Hematopoietic multipotent progenitor cell treated with erythropoietin and hydrocortisone succinate and interleukin-3 and kit ligand, for 8 days (in vitro differentiated cells): Measurements from ENCODE around the gene COX19.

ENCODE experiments used
- DNase-seq: peaks from one replicate; pipeline ENCODE4 v3.0.0-alpha.2; 2015

COX19 gene

DNA sequence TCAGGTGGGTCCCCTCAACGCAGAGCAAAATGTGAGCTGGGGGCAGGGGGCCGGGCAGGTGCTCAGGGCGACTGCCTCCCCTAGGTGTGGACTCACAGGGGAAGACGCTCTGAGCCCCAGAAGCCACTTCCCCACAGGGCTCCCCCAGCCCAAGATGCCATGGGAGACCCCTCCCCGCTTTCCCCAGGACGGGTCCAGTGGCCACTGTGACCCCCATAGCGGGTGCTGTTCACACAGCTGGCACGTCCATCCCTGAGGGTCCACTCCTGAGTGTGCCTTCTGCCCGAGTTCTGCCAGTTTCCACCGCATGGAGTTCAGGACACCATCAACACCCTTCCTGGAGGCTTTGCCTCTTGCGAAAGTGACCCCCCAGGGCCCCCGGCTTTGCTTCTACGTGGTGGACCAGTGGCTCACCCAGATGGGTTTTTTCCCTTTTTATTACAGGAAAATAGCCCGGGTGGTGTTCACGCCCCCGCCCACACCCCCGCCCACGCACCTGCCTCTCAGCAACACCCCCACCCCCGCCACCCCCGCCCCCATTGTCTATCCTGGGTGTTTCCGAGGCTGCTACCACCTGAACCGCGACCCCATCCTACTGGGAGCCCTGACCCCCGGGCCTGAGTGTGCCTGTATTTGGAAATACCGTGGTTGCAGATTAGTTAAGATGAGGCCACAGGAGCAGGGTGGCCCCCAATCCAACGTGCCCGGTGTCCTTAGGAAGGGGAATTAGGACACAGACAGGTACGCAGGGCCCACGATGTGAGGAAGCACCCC lies 52.8 kb downstream of the COX19 start:
- no peak for DNase-seq

- no peak for DNase-seq
These were observed 53.6 kb downstream of the COX19 start for GRCh38 chr7:921581-922333.

DNA sequence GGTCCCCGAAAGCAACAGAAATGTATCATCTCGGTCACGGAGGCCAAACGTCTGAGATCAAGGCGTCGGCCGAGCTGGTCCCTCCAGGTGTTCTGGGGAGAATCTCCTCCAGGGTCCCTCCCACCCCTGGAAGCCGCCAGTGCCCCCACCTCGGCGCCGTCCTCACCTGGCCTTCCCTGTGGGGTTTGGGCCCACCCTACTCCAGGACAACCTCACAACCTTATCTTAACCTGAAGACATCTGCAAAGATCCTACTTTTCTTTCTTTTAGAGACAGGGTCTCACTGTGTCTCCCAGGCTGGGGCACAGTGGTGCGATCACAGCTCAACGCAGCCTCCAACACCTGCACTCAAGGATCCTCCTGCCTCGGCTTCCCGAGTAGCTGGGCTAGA lies 54.3 kb downstream of the COX19 start:
- no peak for DNase-seq

DNA sequence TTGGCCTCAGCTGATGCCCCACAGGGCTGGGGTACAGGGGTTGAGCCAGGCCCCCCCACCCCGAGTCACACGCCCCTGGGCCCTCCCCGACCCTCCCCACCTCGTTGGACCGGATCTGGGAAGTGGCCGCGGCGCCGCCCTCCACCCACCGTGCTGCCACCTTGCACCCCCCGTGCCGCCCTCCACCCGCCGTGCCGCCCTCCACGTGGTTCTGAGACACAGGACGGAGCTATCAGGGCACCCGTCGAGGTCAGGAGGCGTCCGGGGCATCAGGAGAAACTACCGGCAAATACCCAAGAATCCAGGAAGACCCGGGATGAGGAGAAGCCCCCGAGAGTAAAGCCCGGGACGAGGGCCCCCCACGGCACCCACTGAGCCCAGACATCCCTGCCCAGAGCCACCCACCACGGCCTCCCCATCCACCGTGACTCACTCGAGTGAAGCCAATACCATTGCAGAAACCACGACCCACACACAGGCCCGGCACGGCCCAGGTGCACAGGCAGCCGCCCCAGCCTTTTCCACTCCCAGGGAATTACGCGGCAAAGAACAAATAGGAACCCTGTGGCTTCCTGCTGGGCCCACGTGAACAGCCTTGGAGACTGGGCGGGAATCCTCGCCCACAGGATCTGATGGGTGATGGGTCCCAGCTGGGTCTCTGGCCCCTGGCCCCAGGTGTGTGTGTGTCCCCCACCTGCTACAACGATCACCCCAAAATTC lies 54.8 kb downstream of the COX19 start:
- DNase-seq = no peak

- DNase-seq = no peak
These were observed 55.4 kb downstream of the COX19 start for GRCh38 chr7:919924-920341.

DNA sequence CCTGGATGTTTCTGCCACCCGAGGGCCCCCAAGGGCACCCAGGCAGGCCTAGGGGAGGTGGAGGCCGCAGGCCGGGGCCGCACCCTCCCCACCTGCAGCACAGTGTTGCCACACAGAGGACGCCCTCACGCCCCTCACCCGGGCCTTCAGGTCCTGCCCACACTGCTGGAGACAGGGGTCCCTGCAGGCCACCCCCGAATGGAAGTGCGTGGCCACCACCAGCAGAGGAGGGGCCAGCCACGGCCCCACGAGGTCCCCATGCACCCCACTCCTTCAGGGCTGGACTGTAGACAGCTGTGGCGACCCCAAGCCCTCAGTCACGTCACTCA lies 56.3 kb downstream of the COX19 start:
- DNase-seq = no peak

DNA sequence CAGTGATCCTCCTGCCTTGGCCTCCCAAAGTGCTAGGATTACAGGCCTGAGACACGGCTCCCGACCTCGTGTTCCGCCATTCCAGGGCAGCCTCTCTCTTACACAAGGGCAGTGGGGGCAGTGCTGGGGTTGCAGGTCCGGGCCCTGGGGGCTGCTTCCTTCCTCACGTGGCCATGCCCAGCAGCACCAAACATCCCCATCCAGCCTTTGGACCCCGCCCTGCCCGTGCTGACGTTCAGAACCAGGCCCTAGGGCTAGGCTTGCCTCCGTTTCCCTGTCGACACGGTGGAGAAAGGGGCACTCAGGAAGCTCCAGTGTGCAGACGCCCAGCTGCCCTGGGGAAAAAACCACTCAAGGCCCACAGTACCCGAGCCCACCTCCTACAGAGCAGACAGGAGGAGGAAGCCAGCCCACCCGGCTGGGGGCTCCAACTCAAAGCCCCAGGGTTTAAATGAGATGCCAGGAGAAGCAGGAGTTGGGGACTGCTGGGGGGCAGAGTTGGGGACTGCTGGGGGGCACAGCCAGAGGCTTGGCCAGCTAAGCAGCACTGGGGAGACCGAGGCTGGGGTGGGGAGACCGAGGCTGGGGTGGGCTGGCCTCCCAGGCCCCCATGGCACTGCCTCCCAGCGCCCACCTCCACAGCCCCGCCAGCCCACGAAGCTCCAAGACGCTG lies 56.8 kb downstream of the COX19 start:
- DNase-seq = no peak

DNA sequence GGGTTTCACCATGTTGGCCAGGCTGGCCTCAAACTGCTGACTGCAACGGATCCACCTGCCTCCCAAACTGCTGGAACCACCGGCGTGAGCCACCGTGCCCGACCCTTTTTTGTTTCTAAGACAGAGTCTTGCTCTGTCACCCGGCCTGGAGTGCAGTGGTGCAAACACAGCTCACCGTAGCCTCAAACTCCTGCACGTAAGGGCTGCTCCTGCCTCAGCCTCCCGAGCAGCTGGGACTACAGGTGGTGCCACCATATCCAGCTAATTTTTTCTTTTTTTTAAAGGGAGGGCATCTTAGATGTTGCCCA lies 57.3 kb downstream of the COX19 start:
- DNase-seq = no peak

GRCh38 chr7:917255-918117 lies 57.9 kb downstream of the COX19 start:
- DNase-seq = no peak

DNA sequence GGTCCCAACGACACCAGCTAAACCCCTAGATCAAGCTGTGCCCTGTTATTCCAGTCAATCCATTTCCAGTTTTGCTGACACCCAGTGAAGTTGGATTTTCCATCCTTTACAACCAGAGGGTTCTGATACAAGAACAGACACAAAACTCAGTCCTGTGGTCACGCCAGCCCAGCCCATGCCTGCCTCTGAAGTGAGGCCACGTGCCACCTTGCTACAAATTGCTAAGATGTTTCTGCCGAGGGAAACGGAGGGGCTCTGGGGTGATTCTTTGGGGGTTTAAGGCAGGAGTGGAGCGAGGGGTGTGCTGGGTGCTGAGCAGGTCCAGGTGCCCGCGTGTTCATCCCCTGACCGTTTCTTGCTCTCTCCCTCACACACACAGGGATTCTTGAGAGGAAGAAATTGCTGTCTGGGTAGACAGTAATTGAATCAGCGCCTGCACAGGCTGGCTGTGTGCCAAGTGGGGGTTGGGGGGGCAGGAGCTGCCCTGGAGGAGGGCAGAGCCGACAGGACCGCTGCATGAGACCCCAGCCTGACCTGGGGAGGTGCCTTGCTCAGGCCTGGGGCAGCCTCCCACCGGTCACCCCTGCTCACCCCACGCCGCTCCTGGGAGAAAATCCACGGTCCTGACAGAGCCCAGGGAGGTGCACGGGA lies 58.9 kb downstream of the COX19 start:
- DNase-seq = no peak
